ENCODE data around the gene PTGFR.

DNA sequence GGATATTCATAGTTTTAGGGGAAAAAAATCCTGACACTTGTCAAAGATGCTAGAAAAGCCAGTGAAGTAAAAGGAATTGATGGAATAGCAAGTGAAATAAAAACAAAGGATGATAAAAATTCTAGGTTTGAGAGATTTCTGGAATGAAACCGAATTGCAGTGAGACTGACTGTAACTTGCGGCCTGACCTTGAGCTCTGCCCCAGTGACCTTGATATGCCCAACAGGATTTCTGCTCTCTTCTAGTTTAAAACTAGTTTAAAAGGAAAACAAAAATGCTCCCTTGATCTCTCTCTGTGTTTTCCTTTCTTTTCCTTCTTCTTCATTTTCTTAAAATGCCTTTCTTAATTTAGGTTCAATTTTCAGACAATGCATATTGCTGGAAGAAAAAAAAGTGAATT is 74.6 kb downstream of the PTGFR start:
- TF ChIP-seq EZH2 (IDR thresholded peaks at IDR 0.05; ENCODE audit: borderline replicate concordance, insufficient read depth, low read depth, low read length, poor library complexity, severe bottlenecking) = no peak
- TF ChIP-seq, protein P1, sequence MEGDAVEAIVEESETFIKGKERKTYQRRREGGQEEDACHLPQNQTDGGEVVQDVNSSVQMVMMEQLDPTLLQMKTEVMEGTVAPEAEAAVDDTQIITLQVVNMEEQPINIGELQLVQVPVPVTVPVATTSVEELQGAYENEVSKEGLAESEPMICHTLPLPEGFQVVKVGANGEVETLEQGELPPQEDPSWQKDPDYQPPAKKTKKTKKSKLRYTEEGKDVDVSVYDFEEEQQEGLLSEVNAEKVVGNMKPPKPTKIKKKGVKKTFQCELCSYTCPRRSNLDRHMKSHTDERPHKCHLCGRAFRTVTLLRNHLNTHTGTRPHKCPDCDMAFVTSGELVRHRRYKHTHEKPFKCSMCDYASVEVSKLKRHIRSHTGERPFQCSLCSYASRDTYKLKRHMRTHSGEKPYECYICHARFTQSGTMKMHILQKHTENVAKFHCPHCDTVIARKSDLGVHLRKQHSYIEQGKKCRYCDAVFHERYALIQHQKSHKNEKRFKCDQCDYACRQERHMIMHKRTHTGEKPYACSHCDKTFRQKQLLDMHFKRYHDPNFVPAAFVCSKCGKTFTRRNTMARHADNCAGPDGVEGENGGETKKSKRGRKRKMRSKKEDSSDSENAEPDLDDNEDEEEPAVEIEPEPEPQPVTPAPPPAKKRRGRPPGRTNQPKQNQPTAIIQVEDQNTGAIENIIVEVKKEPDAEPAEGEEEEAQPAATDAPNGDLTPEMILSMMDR (IDR thresholded peaks at IDR 0.05) = no peak

Data from B cell (primary cell).